Epidermal melanocyte (primary cell): Measurements from ENCODE around the gene LOXL4.
"Not testable (repeated sequence)": the region's sequence is repeated elsewhere in the genome, so short reads cannot be mapped to it uniquely, and the experiment has no call there.

Experiments
- DNase-seq: peaks from one replicate; pipeline ENCODE4 v3.0.0; 2011; ENCODE audit warnings: low spot score; ENCODE audit not compliant: insufficient read length

LOXL4 gene

DNA sequence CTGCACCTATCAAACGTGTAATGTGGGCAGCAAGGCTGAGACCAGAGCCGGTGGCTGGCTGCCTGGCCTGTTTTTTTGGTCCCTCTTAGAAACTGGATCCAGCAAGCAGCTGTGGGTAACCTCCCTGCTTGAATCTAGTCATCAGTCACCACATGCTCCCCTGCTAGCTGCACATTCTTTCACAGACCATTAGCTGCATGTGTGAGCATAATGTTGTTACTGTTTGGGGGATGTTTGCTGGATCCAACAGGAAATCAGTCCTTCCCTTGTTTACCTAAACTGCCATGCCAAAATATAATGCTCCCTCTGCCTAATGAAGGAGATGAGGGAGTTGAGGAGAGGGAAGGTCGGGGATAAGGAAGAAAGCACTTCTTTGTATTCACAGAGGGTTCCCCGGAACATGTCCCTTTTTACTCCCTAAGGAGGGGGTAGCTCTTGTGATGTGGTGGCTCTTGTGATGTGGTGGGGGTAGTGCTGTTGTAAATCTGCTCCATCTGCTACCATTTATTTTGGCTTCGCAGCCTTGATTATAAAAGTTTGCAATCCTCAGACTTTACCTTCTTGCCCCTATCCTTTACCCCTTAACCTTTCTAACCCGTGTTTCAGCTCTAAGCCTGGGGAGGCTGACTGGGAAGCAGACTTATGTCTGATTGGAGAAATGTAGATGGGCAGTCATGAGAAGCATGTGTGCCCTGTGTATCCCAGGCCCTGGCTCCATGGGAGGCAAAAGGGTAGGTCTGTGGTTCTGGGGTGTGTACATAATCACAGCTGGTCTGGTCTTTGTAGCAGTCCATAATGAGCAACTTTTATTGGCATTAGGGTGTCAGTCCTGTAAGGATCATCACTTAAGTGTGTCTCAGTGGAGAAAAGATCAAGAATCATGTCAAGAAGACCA, 20.8 kb downstream of the LOXL4 start:
- peak; percentile 74 for DNase-seq

- no peak for DNase-seq
Measured at GRCh38 chr10:98244586-98244985, 23.4 kb downstream of the LOXL4 start.

- no peak for DNase-seq
Measured at GRCh38 chr10:98244141-98244540, 23.9 kb downstream of the LOXL4 start.

DNA sequence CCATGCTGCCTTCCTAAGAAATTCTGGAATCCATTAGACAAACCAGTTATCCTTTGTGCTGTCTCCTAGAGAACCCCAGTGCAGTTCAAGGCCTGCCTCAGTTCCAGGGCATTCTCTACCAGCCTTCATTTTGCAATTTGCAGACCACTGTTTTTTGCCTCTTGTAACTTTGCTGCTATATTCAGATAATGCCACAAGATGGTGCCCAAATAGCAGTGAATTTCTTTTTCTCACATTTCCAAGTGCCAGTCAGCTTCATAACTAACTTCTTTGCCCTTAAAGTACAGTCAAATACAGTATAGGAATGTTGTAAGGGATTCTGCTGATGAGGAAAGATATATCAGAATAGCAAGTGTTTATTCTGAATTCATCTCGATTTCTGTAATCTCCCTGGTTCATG, 25.2 kb downstream of the LOXL4 start:
- no peak for DNase-seq

GRCh38 chr10:98240524-98240923, 27.5 kb downstream of the LOXL4 start:
- no peak for DNase-seq

DNA sequence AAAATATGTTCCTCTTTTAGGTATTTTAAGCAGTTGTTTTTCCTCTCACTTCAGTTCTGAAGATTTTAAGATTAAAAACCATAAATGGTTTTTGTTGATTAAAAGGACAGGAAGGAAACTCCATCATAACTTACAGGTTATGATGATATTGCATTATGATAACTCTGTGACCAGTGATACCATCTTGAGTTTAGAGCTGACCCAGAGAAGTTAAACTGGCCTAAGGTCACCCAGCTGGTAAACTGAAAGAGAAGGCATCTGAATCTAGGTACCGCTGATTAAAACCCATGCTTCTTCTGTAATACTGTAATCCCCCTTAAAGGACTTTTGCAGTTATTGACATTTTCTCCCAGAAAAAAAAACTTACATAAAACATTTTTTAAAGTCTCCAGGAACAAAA, 29.6 kb downstream of the LOXL4 start:
- DNase-seq = no peak

DNA sequence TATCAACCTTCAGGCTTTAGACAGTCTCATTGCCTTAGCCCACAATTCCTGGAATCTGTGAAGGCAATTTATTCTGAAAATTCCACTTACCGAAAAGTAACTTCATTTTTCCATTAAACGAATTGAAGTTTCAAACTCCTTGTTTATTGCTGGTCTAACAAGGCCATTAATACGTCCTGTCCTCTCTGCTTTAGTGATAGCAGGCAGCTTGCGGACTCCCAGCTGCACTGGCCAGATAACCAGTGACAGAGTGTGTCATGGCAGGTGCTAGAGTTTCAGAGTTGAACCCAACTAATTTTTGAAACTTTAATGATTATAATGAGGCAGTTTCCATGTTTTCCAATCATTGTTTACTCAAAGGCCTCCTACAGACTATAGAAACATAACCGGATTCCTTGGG, 31.1 kb downstream of the LOXL4 start:
- no peak for DNase-seq

GRCh38 chr10:98235846-98236245, 32.1 kb downstream of the LOXL4 start:
- DNase-seq = no peak

GRCh38 chr10:98231417-98231816, 36.6 kb downstream of the LOXL4 start:
- DNase-seq = no peak

DNA sequence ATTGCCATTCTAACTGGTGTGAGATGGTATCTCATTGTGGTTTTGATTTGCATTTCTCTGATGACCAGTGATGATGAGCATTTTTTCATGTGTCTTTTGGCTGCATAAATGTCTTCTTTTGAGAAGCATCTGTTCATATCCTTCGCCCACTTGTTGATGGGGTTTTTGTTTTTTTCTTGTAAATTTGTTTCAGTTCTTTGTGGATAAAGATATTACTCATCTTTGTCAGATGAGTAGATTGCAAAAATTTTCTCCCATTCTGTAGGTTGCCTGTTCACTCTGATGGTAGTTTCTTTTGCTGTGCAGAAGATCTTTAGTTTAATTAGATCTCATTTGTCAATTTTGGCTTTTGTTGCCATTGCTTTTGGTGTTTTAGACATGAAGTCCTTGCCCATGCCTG, 39.7 kb downstream of the LOXL4 start:
- DNase-seq = not testable (repeated sequence)

DNA sequence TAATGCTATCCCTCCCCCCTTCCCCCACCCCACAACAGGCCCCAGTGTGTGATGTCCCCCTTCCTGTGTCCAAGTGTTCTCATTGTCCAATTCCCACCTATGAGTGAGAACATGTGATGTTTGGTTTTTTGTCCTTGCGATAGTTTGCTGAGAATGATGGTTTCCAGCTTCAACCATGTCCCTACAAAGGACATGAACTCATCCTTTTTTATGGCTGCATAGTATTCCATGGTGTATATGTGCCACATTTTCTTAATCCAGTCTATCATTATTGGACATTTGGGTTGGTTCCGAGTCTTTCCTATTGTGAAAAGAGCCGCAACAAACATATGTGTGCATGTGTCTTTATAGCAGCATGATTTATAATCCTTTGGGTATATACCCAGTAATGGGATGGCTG, 40.3 kb downstream of the LOXL4 start:
- DNase-seq = not testable (repeated sequence)

- no peak for DNase-seq
Measured at GRCh38 chr10:98226508-98227144, 41.4 kb downstream of the LOXL4 start.

DNA sequence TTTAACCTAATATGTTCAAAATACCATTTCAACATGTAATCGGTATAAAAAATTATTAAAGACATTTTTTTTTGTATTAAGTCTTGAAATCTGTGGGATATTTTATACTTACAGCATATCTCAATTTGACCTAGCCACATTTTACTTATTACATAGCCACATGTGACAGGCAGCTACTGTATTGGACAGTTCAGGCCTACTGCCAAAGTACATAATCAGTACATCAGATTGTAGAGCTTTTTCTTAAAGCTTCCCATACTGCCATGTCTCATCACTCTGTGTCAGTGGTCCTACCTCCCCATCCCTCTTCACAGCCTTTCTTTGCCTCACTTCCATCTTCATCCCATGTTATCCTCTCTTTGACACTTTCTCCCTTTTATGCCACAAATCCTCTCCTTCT, 43.0 kb downstream of the LOXL4 start:
- no peak for DNase-seq

DNA sequence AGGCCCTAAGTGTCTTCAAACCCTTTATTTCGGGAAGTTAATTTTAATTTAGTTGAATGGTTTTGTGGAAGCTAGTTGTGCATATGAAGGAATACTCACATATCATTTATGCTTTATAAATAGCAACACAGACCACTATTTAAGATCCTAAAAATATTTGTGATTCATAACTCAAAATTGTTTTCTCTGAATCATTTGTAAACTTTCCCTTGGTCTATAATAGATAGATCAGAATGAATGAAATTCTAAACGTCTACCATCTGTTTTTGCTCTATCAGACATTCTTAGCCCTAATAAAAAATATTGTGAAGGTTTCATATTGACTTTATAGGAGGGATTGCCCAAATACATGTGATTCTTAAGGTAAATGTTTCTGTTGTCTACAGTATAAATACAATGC, 43.5 kb downstream of the LOXL4 start:
- no peak for DNase-seq

GRCh38 chr10:98223874-98224273, 44.1 kb downstream of the LOXL4 start:
- no peak for DNase-seq

DNA sequence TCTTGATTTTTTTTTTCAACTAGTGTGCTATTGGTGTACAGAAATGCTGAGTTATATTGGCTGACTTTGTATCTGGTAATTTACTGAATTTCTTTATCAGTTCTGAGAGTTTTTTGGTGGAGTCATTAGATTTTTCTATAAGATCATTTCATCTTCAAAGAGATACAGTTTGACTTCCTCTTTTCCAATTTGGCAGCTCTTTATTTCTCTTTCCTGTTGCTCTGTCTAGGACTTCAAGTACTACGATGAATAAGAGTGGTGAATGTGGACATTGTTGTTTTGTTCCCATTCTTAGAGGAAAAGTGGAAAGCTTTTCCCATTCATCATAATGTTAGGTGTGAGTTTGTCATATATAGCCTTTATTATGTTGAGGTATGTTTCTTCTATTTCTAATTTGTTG, 50.2 kb downstream of the LOXL4 start:
- no peak for DNase-seq

- no peak for DNase-seq
Measured at GRCh38 chr10:98215373-98215772, 52.6 kb downstream of the LOXL4 start.

- no peak for DNase-seq
Measured at GRCh38 chr10:98213740-98214139, 54.3 kb downstream of the LOXL4 start.

GRCh38 chr10:98212196-98212595, 55.8 kb downstream of the LOXL4 start:
- no peak for DNase-seq

DNA sequence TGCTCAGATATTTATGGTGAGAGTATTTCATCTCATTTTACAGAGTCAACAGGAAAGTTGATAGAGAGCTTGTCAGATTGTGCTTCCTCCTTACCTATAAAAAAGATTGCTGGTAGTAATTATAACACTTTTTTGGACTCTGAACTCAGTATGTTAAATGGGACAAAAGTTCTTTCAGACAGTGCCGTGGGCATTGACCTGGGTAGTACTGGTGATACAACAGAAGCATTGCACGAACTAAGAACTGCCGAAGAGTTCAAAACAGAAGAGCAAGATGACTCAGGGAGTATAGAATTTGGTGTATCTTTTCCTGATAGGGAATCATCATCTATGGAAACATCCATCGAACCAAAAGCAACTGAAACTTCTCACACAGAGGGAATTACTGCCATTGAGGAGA, 58.6 kb downstream of the LOXL4 start:
- DNase-seq = no peak

- DNase-seq = no peak
Measured at GRCh38 chr10:98208925-98209324, 59.1 kb downstream of the LOXL4 start.

DNA sequence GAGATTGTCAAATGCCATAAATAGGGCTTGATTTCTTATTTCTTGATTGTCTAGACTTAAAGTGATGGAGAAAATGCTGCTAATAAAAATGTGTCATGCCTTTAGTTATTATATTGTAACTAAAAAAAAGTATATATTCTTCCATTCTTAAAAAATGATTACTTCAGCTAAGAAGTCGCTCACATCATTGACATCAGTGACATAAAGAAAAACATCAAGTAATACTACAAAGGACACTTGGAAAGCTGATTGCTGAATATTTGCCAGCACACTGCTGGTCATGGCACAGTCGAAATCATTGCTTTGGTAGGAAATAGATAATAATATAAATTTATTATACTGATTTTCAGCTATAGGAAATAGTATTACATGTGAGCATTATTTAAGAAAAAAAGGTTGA, 62.6 kb downstream of the LOXL4 start:
- no peak for DNase-seq

GRCh38 chr10:98202378-98202777, 65.6 kb downstream of the LOXL4 start:
- DNase-seq = no peak
